Brain pericyte (primary cell): ENCODE measurements around the gene PRDM12.

Experiments
- DNase-seq: peaks from one replicate; pipeline ENCODE4 v3.0.0-alpha.2; 2012; ENCODE audit warnings: low read depth, low spot score

The PRDM12 gene

DNA sequence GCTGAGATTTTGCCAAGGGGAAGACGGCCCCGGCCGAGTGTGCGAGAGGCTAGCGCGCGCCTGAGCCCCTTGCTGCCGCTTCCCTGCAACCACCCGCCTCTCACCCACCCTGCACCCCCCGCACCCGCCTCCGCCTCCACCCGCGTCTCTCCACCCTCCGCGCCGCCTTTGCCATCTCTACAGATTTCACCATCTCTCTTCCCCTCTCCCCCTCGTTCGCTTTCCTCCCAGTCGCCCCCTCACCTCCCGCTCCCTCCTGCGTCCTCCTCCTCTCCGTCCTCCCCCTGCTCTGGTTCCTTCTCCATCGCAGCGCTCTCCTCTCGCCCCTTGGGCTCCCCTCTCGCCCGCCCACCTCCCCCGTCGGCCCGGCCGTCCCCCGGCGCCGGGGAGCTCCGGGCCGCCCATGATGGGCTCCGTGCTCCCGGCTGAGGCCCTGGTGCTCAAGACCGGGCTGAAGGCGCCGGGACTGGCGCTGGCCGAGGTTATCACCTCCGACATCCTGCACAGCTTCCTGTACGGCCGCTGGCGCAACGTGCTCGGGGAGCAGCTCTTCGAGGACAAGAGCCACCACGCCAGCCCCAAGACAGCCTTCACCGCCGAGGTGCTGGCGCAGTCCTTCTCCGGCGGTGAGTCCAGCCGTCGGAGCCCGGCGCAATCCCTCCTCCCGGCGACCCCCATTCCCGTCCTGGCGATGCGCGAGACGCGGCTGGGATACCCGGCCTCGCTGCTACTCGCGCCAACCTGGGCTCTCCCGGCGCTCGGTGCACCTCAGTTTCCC, at the start of gene PRDM12:
PRDM12 (plus strand) TSS at position 344 of the 778 bp plus-strand sequence; CDS start at position 404, 60 bp downstream.
- DNase-seq = no peak

DNA sequence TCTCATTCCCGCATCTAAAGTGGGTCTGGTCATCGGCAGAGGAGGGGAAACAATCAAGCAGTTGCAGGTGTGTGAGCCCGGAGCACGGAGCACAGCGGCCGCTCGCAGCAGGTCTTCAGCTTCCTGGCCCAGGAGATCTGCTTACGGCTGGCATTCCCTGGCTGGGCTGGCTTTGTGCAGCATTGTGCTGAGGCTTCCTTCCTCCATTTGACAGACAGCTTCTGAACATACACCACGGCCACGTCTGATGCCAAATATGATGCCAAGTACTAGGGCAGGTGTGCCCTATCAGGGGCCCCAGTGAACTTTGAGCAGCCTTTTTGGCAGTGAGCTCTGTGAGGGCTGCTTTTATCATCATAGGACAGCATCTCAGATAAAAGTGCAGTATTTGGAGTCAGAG, 47.9 kb upstream of the PRDM12 start:
- DNase-seq = no peak

DNA sequence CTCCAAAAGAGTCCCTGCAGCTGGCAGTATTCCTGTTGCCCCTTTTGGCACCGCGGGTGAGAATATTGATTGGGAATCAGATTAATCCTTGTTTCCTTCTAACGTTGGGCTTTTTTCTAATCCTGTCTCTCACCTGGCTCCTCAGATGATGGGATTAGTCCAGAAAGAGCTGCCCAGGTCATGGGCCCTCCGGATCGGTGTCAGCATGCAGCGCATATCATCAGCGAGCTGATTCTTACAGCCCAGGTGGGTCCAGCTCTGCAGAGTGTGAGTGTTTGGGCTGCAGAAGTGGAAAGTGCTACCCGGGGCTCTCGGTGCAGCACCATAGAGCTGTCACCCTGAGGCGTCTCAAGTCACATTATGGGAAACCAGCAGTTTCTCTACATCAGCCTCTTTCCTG, 40.9 kb upstream of the PRDM12 start:
- DNase-seq = no peak

DNA sequence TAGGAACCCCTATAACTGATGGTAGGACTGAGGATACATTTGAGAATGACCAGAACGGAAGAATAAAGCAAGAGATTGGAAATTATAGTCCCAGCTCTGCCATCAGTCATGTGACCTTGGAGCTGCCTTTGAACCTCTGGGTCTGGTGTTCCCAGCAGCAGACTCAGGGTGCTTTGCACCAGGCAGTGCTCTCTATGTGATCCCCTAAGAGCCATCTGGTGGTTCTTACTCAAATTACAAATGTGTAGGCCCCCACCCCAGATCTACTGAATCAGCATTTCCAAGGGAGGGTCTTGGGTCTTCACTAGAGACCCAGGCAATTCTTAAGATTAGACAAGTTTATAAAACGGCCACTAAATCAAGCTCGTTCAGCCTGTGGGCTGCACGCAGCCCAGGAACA, 40.2 kb upstream of the PRDM12 start:
- no peak for DNase-seq

DNA sequence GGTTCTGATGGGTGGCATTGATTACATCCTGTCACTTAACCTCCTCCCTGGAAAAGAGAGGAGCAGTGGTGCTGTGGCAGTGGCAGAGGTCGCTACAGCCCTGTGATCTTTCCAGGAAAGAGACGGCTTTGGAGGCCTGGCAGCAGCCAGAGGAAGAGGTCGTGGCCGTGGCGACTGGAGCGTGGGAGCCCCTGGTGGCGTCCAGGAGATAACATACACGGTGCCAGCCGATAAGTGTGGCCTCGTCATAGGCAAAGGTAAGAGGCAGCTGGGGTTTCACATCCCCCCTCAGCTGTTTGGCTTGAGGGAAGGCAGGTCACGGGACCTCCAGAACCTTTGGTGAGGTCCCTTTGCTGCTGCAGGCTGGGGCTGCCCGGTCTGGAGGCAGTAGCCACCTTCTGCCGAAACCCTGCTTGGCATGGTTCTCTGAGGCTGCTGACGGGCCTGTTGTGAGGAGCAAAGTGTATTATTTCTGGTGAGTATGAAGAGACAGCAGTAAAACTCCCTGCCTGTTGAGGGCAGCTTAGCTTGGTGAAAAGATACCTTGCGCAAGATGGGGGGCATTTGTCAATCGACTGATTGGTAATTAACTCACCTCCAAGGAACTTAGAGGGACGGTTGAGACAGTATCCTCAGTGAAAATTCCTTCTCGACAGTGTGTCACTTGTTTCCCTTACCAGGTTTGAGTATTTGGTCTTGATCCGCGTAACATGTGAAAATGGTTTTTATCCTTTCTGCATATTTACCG, 38.0 kb upstream of the PRDM12 start:
- no peak for DNase-seq

DNA sequence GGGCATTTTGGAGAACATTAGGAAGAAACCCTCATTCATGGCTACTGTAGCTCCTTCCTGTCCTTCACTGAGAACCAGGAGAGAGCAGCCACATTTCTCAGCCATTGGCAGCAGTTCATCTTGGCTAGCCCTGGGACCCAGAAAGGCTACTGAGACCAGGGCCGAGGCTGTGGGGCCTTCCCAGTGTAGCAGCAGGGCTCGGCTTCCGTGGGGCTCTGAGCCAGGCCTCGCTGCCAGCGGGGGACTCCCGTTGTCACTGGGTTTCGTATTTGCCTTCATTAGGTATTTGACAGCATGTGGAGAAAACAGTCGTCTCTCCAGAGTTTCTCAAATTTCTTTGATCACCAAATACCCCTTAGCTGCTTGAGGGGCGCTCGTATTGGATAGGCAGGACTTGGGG, 37.3 kb upstream of the PRDM12 start:
- no peak for DNase-seq

DNA sequence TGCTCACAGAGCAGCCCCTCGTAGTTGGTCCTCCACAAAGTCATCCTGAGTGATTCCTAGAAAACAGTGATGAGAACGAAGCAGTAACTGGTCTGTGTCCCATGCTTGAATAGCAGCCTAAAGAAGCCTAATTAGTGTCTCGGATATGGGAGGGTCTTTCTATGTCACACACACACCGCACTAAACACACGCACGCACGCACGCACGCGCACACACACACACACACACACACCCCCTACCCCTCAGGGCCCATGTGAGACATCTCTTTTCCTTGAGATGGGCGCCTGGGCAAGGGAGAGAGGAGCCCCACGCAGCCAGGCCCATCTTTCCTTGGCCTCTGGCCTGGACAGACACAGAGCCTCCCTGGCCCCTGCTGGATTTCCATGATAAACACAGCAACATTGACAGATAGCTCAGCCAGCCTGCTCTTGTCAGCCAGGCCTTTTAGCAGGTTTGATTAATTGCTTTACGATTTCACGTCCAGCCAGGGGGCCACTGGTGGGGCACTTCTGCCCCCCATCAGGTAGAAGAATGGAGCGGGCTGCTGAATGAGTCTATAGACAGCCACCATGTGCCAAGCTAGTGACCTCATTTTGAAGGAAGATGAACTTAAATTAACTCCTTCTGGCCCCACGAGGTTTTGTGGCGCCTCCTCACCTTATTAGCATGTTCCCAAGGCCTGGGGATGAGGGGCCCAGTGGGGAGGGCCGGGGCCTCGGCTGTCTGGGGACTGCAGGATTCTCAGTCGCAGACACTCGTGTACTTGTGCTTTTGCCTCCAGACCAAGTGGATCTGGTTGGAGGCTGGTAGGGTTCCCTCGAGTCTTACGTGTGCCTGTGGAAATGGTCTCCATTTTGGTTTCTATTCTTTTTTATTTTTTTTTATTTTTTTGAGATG, 36.2 kb upstream of the PRDM12 start:
- no peak for DNase-seq

DNA sequence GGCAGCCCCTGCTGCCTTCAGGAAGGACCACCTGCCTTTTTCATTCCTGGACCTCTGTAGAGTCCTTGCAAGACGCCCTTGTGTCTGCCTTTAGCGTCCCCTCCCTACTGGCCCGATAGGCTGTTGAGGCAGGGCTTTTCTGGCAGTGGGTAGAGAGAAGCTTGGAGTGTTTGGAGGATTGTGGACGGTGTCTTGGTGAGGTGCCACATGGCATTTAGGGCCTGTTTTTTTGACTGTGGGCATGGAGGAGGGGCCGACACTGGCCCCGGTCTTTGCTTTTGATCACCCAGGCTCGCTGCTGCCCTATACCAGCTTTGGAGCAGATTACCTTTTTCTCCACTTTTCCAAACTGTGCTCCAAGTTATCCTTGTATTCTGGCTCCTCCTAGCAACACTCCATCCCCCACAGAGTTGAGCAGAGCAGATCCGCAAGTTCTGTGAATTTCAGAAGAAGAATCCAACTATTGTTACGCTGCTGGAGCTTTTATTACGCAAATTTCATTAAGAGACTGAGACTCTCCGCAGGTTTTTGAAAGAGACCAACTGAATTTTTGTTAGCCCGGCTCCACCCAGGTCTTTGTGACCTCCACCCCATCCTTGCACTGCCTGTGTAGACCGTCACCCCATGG, 34.8 kb upstream of the PRDM12 start:
- DNase-seq = no peak

DNA sequence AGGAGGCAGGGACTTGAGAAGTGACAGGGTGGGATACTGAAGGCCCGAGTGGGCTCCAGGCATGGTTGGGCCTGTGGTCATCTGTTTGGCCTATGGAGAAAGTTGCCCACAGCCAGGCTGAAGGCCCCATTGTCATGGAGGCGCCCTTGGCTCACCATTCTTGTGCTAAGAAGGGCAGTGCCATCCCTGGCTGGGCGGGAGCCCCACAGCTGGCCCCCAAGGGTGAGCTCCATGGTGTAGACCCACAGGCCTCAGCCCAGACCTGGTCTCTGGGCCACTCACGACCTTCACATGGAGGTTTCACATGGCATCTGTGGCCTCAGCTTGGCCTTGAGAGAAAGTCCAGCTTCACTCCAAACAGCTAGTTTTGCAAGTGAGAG, 34.3 kb upstream of the PRDM12 start:
- DNase-seq = no peak

DNA sequence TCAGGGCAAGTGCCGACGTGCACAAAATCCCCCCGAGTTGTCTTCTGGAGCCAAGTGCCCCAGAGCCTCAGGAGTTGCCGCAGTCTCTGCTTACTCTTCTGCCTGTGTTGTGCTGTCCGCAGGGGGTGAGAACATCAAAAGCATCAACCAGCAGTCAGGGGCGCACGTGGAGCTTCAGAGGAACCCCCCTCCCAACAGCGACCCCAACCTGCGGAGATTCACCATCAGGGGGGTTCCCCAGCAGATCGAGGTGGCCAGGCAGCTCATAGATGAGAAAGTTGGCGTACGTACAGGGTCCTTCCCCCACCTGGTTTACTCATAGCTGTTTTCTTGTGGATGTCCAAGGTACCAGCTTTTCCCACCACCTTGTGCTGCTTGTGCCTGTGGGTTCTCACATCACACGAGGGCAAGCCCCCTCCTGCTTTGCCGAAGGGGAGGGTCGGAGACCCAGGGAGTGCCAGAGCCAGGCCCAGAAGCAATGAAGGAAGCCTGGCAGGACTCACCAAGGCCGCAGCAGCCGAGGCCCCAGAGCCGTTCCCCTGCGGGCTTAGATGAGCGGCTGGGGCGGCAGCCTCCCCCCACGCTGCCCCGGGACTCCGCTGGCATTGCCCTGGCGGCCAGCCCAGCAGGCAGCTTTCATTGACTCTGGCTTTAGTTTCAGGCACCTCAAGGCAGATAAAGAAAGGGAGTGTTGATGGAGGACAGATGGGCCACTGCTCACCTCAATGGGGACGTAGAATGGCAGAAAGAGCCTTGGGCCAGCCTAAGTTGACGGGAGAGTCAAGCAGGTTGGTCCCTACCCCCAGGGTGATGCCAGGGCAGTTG, 33.7 kb upstream of the PRDM12 start:
- DNase-seq = no peak

DNA sequence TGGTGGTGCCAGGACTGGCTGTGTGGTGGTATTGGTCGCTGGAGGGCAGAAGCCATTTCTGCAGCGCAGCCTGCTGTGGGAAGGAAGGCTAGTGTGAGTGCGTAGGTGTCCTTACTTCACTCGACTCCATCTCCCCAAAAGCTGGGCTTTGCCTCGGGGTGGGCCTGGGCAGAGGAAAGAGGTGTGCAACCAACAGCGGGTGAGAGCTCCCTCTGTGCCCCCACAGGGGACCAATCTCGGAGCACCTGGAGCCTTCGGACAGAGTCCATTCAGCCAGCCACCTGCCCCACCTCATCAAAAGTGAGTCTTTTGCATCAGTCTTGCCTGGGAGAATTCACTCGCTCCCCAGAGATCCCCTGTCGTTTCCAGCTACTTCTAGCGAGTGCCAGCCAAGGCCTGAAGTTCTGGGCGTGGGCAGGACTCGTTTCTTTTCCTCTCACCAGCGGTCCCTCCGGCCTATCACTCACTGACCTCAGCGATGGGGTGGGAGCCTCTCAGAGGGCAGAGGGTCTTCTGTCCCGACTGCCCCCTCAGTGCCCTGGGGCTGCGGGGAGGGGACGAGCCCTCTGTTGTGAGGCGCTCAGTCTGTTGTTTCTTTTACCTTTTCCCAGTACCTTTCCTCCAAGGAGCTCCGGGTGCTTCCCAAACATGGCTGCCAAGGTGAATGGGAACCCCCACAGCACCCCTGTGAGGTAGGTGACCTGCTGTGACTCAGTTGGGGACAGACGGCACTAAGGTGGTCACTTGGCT, 32.9 kb upstream of the PRDM12 start:
- DNase-seq = no peak

DNA sequence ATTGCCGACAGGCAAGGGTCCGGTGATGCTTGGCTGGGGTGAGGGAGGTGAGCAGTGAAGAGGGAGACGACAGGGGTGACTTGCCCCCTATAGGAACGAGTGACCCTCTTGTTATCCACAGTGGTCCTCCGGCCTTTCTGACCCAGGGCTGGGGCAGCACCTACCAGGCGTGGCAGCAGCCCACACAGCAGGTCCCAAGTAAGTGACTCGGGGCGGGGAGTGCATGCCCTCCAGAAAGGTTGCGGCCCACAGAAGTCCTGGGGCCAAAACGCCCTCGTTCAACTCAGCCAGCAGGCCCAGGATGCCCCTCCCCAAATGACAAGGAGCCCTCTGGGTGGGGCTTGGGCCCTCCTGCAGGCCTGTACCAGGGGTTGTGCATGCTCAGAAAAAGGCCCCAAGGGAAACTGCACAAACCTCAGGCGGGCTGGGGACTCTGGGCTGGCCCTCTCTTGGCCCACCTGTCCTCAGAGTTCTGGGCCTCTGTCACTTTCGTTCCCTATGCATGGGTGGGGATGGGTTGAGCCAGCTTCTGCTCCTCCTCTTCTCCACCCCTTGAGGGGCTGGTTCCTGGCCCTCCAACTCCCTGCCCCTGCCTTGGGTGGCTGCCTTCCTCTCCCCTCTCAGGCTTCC, 32.2 kb upstream of the PRDM12 start:
- no peak for DNase-seq

DNA sequence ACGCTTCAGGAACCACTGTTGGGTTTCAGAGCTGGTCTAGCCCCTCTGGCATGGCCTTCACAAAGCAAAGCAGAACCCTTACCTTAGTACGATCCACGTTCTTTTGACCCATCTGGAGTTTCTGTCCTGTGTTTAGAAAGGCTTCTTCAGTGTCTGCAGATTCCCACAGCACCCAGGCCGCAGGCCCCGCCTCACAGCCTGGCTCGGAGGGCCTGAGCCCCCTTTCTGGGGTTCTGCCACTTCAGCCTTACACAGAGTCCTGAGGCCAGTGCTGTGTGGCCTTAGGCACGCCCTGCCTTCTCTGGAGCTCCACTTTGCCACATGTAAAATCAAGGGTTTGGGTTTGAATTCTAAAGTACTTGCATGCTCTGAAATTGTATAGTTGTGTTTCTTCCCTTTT, 31.6 kb upstream of the PRDM12 start:
- no peak for DNase-seq

DNA sequence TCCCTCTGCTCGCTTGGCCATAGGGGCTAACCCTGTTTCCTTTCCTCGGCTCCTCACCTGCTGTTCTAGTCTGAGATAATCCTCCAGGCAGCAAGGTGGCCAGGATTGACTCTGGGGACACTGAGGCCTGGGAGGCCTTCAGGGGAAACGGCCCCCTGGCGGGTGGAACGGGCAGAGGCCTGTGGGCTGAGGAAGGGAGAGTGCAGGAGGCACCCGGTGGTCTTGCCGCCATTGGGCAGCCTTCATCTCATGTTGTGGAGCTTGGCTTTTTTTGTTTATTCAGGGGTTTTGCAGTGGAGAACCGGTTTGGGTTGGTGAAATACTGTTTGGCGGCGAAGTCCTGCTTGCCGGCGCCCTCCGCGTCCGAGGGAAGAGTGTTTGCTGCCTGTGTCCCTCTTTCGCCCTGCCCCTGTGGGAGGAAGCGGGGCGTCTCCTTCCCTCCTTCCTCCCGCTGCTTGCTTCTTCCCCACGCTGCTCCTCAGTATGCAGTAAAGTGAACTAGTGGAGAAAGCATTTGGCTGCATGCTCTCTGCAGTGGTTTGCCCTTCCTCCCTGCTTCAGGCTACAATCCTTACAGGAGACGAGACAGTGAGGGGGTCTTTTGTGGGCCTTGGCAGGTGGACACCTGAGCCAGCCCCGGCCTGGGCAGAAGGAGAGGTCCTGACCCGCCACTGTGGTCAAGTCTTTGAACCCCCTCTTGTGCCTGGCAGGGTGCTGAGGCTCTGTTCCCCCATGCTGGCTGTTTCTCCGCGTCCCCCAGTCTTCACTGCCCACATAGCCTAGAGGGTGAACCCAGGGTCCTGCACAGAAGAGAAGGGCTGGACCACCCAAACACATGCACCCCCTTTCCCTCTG, 30.8 kb upstream of the PRDM12 start:
- no peak for DNase-seq

DNA sequence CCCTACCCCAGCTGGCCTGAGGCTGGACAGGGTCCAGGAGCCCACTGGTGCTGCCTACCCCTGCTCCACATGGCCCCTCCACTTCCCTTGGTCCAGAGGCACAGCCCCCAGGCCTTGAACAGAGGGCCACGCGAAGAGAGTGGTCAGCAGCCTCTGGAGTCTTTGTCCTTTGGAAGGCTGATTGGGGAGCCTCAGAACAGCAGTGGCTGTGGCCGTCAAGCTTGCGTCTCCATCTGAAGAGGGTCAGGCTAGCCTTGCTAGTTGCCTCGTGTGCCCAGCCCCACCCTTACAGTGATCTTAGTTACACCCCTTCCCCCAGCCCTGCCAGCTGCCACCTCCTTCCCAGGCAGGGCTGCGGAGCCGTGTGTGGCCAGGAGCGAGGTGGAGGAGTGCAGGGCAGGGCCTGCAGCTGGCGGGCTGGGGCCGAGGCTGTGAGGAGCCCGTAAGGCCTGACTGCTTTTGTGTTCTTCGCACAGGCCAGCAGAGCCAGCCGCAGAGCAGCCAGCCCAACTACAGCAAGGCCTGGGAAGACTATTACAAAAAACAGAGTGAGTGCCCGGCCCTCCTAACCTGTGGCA, 30.1 kb upstream of the PRDM12 start:
- no peak for DNase-seq

DNA sequence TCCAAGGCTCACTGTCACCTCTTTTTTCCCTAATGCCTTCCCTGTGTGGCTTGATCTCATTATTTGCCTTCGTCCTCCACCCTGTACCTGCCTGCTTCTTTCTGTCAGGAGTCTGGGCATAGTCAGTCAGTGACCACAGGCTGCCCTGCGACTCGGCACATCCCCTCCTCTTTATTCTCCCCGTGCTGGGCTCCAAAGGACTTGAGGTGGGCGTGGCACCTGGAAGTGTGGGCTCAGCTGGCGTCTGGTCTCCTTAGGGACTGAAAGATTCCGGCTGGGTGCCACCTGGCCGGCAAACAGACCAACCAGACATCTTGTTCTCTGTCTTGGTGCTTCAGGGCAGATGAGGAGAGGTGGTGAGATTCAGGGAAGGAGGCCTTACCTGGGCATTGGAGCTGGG, 29.6 kb upstream of the PRDM12 start:
- DNase-seq = no peak

DNA sequence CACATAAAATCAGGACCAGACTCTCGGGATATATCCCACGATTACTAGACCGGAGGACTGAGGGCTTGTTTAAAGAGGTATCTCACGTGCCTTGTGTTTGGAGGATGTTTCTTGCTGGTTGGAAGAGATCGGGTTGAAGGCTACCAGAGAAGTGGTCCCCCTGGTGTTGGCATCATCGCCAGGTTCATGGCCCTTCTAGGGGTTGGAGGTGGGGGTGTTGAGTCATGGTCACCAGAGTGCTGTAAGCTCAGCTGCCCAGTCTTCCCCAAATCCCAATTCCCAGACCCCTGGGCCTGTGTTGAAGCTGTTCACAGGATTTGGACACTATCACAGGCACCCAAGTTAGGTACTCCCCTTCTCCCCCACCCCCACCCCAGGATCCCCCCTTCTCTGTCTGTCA, 29.1 kb upstream of the PRDM12 start:
- no peak for DNase-seq
